ENCODE data around the gene FXYD1. TPM values are rescaled to one million over a fixed set of nuclear protein-coding genes. Genes with fewer than 3 reads are reported as not detected.

The FXYD1 gene
- total RNA-seq, 1 experiment from 2014 or later: not detected

GRCh38 chr19:35184884-35185283 lies 46.3 kb downstream of the FXYD1 start:
- Histone ChIP-seq H3K36me3 (ENCODE audit: low read depth) (no peaks in the 10 kb centered on the region), H3K9me2 (ENCODE audit: insufficient read depth) (no peaks in the 10 kb centered on the region), H3K9me3 (ENCODE audit: insufficient read depth, low read depth) (no peaks in the 10 kb centered on the region; the same call in 1 of the 2 replicates), H3F3A (ENCODE audit: insufficient read depth, low read depth) (no peaks in the 10 kb centered on the region), H2AFZ (no peak overlapping the region), H3K4me2 (no peak overlapping the region), H3K27me3 (ENCODE audit: insufficient read depth, low read depth) (no peaks in the 10 kb centered on the region), H3K79me2 (ENCODE audit: low read depth) (no peaks in the 10 kb centered on the region), H3K4me1 (replicated peaks; ENCODE audit: insufficient read depth) (no peaks in the 10 kb centered on the region), H3K4me3 (no peak overlapping the region), H4K20me1 (ENCODE audit: insufficient read depth) (no peaks in the 10 kb centered on the region), H3K27ac (no peak overlapping the region)
- ChIA-PET CTCF (no interaction called here), POLR2A (ENCODE audit: unreplicated experiment) (no interaction called here)
- no peak for DNase-seq
- TF ChIP-seq EZH2 (IDR thresholded peaks at IDR 0.05; ENCODE audit: low read depth) (no peak), CTCF (conservative IDR thresholded peaks at IDR 0.05) (no peak)
- no TSS peak for BruUV-seq (replicated peaks)
- intact Hi-C loops (cut with micrococcal nuclease; ENCODE audit: unreplicated experiment): no loop called here

Other genes starting within 250 kb of the FXYD1 start
- 1.3 and 1.9 TPM in 2 replicates for gene ZNF30, start 211.9 kb upstream of the FXYD1 start, total RNA-seq (2021)
- gene ZNF792, start 174.6 kb upstream of the FXYD1 start, total RNA-seq (2021): 3.5 and 4.1 TPM in 2 replicates
- 62.7 and 105 TPM in 2 replicates for gene GRAMD1A, start 138.5 kb upstream of the FXYD1 start, total RNA-seq (2021)
- gene SCN1B, start 108.4 kb upstream of the FXYD1 start, total RNA-seq (2021): 2.4 and 3.0 TPM in 2 replicates
- gene HPN, start 97.1 kb upstream of the FXYD1 start, total RNA-seq (2021): 12.3 and 19.2 TPM in 2 replicates
- gene FXYD3, start 23.0 kb upstream of the FXYD1 start, total RNA-seq (2021): 240 and 287 TPM in 2 replicates
- gene LGI4, start 3.8 kb upstream of the FXYD1 start, total RNA-seq (2021): 1.2 and 1.3 TPM in 2 replicates
- not detected in 2 replicates for gene FXYD7, start 4.4 kb downstream of the FXYD1 start, total RNA-seq (2021)
- 137 and 181 TPM in 2 replicates for gene FXYD5, start 15.9 kb downstream of the FXYD1 start, total RNA-seq (2021)
- gene FAM187B, start 89.9 kb downstream of the FXYD1 start, total RNA-seq (2021): not detected in 2 replicates
- 131 and 145 TPM in 2 replicates for gene LSR, start 110.2 kb downstream of the FXYD1 start, total RNA-seq (2021)
- gene USF2, start 130.1 kb downstream of the FXYD1 start, total RNA-seq (2021): 92.1 and 98.2 TPM in 2 replicates
- 0.52 TPM in 1 of 2 replicates, not detected in the other for gene HAMP, start 143.7 kb downstream of the FXYD1 start, total RNA-seq (2021)
- gene MAG, start 153.3 kb downstream of the FXYD1 start, total RNA-seq (2021): 13.4 and 15.3 TPM in 2 replicates
- 28.1 and 29.8 TPM in 2 replicates for gene CD22, start 190.4 kb downstream of the FXYD1 start, total RNA-seq (2021)
- gene FFAR1, start 209.1 kb downstream of the FXYD1 start, total RNA-seq (2021): 0.23 and 0.44 TPM in 2 replicates
- gene FFAR3, start 219.6 kb downstream of the FXYD1 start, total RNA-seq (2021): not detected in 2 replicates
- gene GPR42, start 232.2 kb downstream of the FXYD1 start, total RNA-seq (2021): not detected in 2 replicates

Data from PC-9 (cell line).